Activated T-cell treated with anti-CD3 and anti-CD28 coated beads, Interleukin-2, amount 50 U/mL, for 24 hours (primary cell): ENCODE measurements around the gene GATD1.

Source experiments
- DNase-seq: peaks from one replicate; pipeline ENCODE4 v3.0.0-alpha.2; 2020
- H3K27ac Mint-ChIP-seq: 2 replicates; pipeline ENCODE4 v1.8.0; 2020; ENCODE audit warnings: mild to moderate bottlenecking, mixed read lengths
- H3K27me3 Mint-ChIP-seq: 2 replicates; pipeline ENCODE4 v1.8.0; 2020; ENCODE audit warnings: mixed read lengths
- H3K36me3 Mint-ChIP-seq: 2 replicates; pipeline ENCODE4 v1.8.0; 2020; ENCODE audit warnings: low read depth, mixed read lengths
- H3K4me1 Mint-ChIP-seq: 2 replicates; pipeline ENCODE4 v1.8.0; 2020; ENCODE audit warnings: low read depth, mixed read lengths
- H3K4me3 Mint-ChIP-seq: 2 replicates; pipeline ENCODE4 v1.8.0; 2020; ENCODE audit warnings: mild to moderate bottlenecking, moderate library complexity, mixed read lengths
- H3K9me3 Mint-ChIP-seq: 2 replicates; pipeline ENCODE4 v1.8.0; 2020; ENCODE audit warnings: mixed read lengths

Gene GATD1

DNA sequence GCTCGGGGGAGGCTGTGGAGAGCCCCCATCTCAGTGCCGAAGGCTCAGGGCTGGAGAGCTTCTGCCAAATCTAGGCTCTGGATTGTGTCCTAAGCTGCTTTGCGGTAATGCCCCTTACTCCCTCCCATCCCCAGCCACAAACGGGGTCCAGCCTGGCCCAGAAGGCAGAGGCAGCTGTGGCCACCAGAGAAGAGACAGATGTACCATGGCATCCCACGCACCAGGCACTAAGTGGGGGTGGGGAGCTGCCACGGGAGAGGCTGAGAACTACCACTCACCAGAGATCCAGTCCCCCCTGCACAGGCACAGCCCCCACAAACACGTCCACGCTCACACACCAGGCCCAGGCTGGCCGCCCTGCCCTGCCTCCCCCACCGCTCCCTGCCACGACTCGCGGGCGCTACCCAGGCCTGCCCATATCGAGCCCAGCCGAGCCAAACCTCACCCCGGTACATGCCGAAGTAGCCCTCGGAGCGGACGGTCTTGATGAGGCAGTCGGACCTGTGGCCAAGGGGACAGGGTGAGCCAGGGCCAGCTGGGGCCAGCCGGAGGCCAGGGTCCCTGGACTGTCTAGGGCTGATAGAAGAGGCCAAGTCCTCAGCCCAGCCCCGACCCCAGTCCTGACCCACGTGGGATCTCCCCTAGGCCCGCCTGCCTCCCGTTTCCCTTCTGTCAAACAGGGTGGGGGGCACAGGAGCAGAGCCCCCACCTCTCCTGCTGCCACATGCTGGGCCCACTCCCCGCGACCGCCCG is 16.9 kb upstream of the GATD1 start:
- DNase-seq: no peak
- Mint-ChIP-seq H3K27me3 (peaks cover 3% of the 10 kb centered on the region), H3K27ac (peak overlapping the region; percentile 33), H3K4me3 (peak overlapping the region; percentile 93), H3K9me3 (no peaks in the 10 kb centered on the region), H3K36me3 (peaks cover 46% of the 10 kb centered on the region), H3K4me1 (peaks cover 21% of the 10 kb centered on the region)

DNA sequence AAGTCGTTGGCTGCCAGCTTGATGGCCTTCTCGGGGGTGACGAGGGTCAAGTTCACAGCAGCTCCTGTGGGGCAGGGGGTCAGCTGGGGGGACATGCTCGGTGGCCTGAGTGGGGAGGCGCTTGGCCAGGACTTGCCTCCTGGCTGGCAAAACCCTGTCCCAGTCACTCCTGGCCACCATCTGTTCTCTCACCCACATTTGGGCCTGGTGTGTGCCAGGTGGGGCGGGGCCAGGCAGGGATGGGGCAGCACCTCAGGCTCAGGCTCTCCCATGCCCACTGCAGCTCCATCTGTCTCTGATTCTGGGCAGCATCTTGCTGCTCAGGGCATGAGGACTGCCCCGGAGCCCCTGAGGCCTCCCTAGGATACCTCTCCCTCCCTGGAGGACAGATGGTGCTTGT is 16.3 kb upstream of the GATD1 start:
- H3K27me3 Mint-ChIP-seq: peaks cover 4% of the 10 kb centered on the region

DNA sequence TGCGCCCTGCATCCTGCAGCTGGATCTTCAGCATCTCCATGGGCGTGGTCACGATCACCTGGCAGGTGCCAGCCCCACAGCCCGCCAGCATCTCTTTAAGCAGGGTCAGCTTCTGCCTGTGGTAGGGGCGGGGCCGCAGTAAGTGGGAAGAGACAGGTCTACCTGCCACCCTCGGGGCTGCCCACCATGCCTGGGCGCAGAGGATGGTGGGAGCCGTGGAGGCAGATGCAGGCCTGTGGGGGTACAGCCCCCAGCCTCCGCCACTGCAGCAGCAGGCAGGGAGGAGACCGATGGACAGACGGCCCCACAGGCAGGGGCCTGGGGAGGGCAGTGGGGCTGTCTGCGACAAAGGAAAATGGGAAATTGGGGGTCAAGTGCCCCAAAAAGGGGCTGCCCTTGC is 15.6 kb upstream of the GATD1 start:
- peaks cover 43% of the 10 kb centered on the region for H3K36me3 Mint-ChIP-seq
- no peak for DNase-seq
- H3K4me1 Mint-ChIP-seq: peaks cover 23% of the 10 kb centered on the region
- no peaks in the 10 kb centered on the region for H3K9me3 Mint-ChIP-seq
- H3K27ac Mint-ChIP-seq: no peak overlapping the region
- H3K27me3 Mint-ChIP-seq: peaks cover 4% of the 10 kb centered on the region
- H3K4me3 Mint-ChIP-seq: no peak overlapping the region

More for the DNA sequence above, 16.3 kb upstream of the GATD1 start:
- H3K36me3 Mint-ChIP-seq: peaks cover 43% of the 10 kb centered on the region
- H3K4me1 Mint-ChIP-seq: peaks cover 21% of the 10 kb centered on the region
- H3K9me3 Mint-ChIP-seq: no peaks in the 10 kb centered on the region
- peak overlapping the region; percentile 33 for H3K27ac Mint-ChIP-seq
- no peak overlapping the region for H3K4me3 Mint-ChIP-seq
- no peak for DNase-seq

DNA sequence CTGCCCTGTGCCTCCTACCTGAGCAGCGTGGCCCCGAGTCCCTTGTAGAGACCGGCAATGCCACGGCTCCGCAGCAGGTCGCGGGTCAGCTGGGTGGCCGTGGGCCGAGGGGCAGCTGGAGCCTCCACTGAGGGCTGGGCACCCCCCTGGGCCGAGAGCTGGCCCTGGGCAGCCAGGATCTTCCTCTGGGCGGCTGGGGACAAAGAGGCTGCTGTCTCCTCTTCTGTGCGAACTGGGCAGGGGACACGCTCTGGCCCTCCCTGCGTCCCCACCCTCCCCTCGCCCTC is 15.2 kb upstream of the GATD1 start:
- Mint-ChIP-seq H3K27ac (no peak overlapping the region), H3K4me3 (no peak overlapping the region), H3K9me3 (no peaks in the 10 kb centered on the region), H3K4me1 (peaks cover 25% of the 10 kb centered on the region), H3K27me3 (peaks cover 4% of the 10 kb centered on the region), H3K36me3 (peaks cover 43% of the 10 kb centered on the region)
- DNase-seq: no peak

DNA sequence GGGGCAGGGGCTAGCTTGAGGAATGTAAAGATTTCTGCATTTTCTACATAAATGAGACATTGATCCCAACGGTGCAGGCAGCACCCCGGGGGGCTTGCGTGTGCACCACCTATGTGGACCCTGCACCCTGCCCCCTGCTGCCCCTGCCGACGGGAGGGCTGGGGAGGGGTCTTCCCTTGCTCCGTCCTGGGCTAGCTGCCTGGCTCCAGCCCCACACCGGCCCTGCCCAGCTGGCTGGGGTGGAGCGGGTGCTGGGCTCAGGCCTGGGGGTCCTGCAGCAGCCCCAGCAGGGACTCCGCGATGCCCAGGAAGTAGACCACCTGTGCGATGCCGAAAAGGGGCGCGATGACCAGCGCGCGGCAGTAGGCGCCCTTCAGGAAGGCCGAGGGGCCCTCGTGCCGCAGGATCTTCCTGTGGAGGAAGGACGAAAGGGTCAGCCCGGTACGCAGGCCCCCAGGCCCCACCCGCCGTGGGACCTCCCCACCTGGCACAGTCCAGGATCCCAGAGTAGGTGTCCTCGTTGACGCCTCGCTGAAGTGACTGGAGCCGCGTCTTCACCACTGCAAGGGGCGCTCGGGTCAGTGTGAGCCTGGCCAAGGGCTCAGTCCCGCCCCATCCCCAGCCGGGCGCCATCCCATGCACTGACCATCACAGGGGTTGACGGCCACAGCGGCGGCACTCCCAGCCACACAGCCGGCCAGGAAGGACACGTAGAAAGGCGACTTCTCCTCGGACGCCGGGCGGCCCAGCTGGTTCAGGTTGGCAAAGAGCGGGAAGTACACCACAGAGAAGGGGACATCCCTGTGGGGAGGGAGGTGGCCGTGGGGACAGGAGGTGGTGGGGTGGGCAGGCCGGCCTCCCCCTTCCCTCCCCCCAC is 14.6 kb upstream of the GATD1 start:
- Mint-ChIP-seq H3K27me3 (peaks cover 4% of the 10 kb centered on the region), H3K9me3 (no peaks in the 10 kb centered on the region)

DNA sequence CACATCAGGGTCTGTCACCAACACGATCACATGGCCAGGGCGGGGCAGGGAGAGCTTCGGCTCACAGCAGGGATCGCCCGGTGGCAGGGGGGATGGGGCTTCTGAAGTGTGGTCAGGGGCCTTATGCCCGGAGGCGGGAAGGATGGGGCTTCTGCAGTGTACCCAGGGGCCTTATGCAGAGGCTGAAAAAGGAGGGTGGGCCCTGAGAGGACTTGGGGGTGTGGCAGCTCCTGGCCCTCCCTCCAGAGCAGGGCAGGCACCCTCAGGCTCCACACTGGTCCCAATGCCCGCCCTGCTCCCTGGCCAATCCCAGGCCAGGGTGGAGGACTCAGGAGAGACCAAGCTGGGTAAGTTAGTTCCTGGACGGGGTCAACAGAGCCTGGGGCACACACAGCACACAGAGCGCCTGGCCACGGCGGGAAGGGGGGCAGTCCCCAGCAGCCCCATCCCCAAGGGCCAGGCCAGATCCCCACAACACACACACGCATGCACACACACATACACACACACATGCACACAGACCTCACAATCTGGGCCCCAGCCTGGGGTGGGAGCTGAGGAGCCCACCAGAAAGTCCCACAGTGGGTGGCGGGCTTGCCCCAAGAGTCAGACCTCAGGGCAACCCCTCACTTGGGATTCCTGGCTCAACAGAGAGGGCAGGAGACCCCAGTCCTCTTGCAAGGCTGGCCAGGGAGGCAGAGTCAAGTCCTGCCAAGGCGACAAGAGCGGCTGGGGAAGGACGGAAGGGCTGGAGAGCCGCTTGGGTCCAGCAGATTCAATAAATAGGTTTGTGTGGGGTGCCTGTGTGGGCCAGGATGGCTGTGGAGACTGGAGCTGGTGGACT is 13.7 kb upstream of the GATD1 start:
- Mint-ChIP-seq H3K27me3 (peaks cover 4% of the 10 kb centered on the region), H3K36me3 (peaks cover 39% of the 10 kb centered on the region), H3K4me3 (no peak overlapping the region), H3K27ac (peak overlapping the region; percentile 57), H3K9me3 (no peaks in the 10 kb centered on the region), H3K4me1 (peaks cover 15% of the 10 kb centered on the region)
- DNase-seq: no peak

More for the DNA sequence above, 14.6 kb upstream of the GATD1 start:
- H3K4me3 Mint-ChIP-seq: no peak overlapping the region
- H3K36me3 Mint-ChIP-seq: peaks cover 41% of the 10 kb centered on the region
- H3K4me1 Mint-ChIP-seq: peaks cover 22% of the 10 kb centered on the region
- H3K27ac Mint-ChIP-seq: peak overlapping the region; percentile 11
- no peak for DNase-seq

DNA sequence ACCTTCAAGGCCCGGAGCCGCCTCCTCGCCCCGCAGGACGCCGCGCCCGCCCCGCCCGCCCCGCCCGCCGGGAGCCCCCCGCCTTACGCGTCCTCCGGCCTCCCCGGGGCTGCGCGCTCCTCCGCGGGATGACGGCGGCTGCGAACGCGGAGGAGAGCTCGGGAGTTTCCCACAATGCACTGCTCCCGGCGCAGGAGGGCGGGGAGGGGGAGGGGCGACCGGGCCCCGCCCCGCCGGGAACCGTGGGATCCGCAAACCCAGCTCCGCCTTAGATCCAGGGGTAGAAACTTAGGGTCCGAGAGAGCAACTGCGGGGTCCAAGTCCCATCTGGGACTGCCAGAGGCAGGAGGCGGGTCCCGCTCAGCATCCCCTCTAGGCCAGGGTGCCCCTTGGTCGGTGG is 12.7 kb upstream of the GATD1 start, which contains the start of gene CEND1:
CEND1 (minus strand) TSS at position 148 of the 400 bp plus-strand sequence. CDS start 1,514 bp downstream, outside the sequence.
- peak; percentile 76 for DNase-seq
- peak within 1 kb of the TSS; percentile 63 for H3K4me3 Mint-ChIP-seq

DNA sequence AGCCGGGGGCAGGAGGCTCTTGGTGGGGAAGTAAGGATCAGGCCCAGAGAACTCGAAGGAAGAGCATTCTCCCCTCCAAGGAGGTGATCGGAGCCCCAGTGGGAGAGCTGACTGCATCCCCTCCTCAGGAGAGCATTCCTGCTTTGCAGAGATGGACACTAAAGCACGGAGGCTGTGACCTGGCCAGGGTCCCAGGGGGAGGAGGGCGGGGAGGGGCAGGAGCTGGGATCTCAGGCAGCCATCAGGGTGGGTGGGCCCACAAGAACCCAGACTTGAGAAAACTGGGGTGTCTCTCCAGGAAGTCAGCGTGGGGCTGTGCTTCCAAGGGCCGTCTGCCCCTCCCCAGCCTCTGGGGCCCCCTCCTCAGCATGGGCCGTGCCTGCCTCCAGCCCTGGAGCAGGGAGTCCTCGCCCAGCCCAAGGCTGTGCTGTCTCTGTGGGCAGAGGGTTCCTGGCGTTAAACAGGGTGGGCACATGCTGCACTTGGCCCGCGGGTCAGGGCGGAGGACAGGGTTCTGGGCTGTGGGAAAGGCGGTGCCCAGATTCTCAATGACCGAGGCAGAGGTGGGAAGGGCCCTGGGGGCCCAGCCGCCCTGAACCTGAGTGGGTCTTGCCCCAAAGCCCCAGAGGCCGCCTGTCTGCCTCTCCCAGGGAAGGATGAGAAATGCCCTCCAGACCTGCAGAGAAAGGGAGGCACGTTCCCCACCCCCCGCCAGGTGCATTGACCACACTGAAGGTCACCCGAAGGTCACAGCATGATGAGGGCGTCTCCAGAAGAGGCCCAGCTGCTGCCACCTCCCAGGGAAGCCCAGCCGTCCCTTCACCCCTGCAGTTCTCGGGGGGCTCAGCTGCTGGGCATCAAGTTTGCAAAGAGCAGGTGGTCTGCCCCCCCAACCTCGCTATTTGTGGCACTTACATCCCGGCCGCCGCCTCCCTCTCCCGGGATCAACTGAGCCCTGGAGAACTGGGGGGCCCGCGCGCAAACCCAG is 12.0 kb upstream of the GATD1 start:
- Mint-ChIP-seq H3K9me3 (no peaks in the 10 kb centered on the region), H3K4me1 (peaks cover 9% of the 10 kb centered on the region), H3K27ac (peak overlapping the region; percentile 33), H3K27me3 (peaks cover 4% of the 10 kb centered on the region), H3K36me3 (peaks cover 34% of the 10 kb centered on the region), H3K4me3 (peak overlapping the region; percentile 63)
- no peak for DNase-seq

More for the DNA sequence above, 12.7 kb upstream of the GATD1 start, which contains the start of gene CEND1:
- Mint-ChIP-seq H3K27ac (peak within 1 kb of the TSS; percentile 33), H3K9me3 (no peaks in the 10 kb centered on the region), H3K4me1 (peaks cover 11% of the 10 kb centered on the region), H3K36me3 (peaks cover 37% of the 10 kb centered on the region), H3K27me3 (peaks cover 4% of the 10 kb centered on the region)

DNA sequence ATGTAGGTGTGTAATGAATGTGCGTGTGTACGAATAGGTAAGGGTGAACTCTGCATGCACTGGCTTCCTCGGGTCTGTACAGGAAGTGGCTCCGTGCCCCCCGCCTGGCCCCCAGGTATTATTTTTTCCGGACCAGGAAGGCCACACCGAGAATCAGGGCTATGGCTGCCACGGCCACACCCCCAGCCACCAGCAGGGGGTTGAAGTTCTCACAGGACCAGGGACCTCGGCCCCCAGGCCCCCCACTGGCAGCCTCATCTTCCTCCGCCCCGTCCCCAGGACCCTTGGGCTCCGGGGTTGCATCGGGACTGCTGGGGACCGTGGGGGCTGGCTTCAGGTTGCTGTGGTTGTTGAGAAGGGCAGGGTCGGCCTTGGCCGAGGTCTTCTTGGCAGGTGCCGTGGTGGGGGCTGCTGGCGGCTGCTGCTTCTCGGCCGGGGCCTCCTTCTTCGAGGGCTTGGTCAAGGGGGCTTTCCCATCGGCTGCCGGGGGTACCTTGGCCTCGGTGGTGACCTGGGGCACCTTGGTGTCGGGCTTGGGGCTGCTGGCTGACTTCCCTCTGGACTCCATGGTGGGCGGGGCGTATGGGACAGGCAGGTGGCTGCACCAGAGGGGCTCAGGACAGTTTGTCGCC is 10.8 kb upstream of the GATD1 start:
- H3K4me1 Mint-ChIP-seq: peaks cover 5% of the 10 kb centered on the region
- H3K27ac Mint-ChIP-seq: no peak overlapping the region
- H3K27me3 Mint-ChIP-seq: peaks cover 4% of the 10 kb centered on the region
- H3K9me3 Mint-ChIP-seq: no peaks in the 10 kb centered on the region
- DNase-seq: no peak
- no peak overlapping the region for H3K4me3 Mint-ChIP-seq
- peaks cover 30% of the 10 kb centered on the region for H3K36me3 Mint-ChIP-seq

DNA sequence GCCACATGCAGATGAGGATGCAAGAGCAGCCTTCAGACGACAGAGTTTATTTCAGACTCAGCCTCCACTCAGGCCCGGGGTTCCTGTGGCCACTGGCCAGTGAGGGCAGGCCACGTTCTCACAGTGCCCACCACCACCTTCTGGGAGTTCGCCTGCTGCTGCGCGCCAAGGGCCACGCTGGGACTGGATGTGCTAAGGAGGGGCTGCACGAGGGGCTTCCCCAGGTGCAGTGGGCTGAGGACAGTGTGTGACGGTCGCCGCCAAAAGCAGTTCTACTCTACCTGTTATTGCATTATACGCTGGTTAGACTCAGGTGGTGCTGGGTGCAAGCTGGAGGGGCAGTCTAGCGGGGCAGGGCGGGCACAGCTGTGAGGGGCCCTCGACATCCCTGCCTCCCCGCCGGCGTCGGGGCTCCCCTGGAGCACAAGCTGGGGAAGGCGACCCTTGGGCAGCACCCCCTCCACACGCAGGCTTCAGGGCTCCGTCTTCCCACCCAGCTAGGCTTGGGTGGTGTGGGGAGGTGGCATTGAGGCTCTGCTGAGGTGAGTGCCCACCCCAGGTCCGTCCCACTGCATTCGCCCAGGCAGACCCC is 9.9 kb upstream of the GATD1 start:
- peaks cover 4% of the 10 kb centered on the region for H3K27me3 Mint-ChIP-seq
- no peak for DNase-seq
- no peaks in the 10 kb centered on the region for H3K9me3 Mint-ChIP-seq
- H3K4me3 Mint-ChIP-seq: no peak overlapping the region
- no peak overlapping the region for H3K27ac Mint-ChIP-seq
- H3K36me3 Mint-ChIP-seq: peaks cover 25% of the 10 kb centered on the region
- H3K4me1 Mint-ChIP-seq: peaks cover 5% of the 10 kb centered on the region

DNA sequence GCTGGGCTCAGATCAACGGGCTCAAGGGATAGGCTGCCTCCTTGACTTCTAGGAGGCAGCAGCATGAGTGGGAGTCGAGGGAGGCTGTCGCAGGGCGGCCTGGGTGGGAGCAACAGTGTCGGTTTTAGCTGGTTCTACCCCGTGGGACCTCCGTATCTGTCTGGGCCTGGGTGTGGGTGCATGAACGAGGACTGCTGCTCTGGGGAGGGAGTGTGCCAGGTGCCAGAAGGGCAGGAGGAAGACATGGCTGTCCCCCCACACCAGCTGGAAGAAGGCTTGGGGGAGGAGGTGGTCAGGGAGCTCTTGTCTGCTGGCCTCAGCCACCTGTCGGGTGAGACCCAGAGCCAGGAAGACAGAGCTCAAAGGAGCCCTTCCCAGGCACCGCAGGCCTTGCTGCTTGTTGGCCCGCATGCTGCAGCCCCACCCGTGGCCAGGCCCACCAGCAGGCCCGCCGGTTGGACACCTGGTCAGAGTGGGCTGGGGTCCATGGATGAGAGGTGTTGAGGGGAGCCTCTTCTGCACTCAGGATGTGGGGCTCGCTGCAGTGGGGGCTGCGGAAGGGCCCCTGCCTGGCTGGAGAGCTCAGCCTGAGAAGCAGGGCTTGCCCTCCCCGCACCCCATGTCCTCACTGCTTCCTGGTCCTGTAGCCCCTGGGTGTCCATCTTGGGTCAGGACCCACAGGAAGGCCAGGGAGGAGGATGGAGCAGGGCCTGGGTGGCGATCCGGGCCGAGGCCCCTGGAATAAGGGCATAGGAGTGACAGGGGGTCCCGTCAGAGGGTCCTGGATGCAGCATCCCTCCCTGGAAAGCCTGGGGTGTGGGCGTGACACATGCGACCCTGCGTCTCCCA is 9.2 kb upstream of the GATD1 start:
- Mint-ChIP-seq H3K27ac (peak overlapping the region; percentile 55), H3K27me3 (peaks cover 4% of the 10 kb centered on the region), H3K9me3 (no peaks in the 10 kb centered on the region), H3K4me1 (peaks cover 5% of the 10 kb centered on the region), H3K4me3 (no peak overlapping the region), H3K36me3 (peaks cover 23% of the 10 kb centered on the region)
- no peak for DNase-seq

DNA sequence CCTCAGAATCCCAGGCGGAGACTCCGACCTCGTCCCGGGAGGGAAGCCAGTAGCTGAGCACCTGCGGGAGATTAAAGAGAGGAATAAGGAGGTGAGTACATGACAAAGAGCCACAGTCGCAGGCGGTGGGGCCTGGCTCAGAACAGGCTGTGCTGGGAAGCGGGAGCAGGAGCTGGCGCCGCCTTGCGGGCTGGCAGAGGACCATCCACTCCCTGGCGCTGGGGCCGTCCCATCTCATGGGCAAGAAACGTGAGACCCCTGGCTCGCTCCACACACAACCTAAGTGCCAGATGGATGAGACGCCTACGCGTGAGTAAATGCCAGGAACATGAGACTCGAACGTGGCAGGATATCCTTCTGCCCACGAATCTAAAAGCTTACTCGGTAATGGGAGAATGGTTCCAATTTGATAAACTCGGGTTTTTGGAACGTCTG is 6.3 kb upstream of the GATD1 start:
- DNase-seq: peak; percentile 45
- Mint-ChIP-seq H3K4me3 (no peak overlapping the region), H3K4me1 (peaks cover 17% of the 10 kb centered on the region), H3K27me3 (no peaks in the 10 kb centered on the region), H3K36me3 (peaks cover 33% of the 10 kb centered on the region), H3K9me3 (no peaks in the 10 kb centered on the region), H3K27ac (no peak overlapping the region)
